Skeletal muscle cell (primary cell): ENCODE measurements around the gene NRCAM.

Experiments
- DNase-seq: peaks from one replicate; pipeline ENCODE4 v3.0.0-alpha.2; 2010; ENCODE audit warnings: low read depth
- H3K4me3 ChIP-seq: 2 replicates; pipeline ENCODE4 v1.5.1; 2011; ENCODE audit warnings: low read depth, mild to moderate bottlenecking, control low read depth, low read length, moderate library complexity

NRCAM gene

DNA sequence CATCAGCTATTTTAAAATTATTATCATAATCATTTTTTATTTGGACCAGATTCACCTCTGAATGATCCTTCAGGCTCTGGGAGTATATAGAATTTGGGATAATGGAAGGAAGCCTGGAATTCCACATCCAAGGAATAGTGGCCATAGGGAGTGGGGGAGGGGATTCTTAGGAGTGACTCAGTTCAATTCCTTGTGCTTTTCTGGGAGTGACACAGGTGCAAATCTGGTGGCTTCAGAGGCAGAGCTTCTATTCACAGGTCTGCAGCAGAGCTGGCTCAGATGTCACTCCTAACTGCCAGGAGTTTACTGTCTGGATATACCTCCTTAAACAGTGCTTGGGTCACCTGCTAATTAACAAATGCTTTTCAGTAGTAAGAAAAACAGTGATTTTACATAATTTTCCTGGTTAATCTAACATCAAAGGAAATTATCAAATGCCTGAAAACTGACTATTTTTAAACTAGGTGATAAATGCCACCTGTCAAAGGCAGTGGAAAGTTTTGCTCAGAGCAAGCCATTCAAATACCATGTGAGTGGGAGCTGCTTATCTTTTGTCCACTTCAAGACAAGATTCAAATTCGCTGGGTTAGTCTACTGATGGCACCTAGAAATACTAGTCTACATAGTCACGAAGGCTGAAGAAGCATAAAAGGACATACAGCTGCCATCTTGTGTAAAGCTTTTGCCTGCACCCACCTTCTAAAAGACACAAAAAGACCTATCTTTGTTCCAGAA is 219.4 kb downstream of the NRCAM start:
- H3K4me3 ChIP-seq: no peak overlapping the region
- no peak for DNase-seq

GRCh38 chr7:108235451-108236061 is 220.7 kb downstream of the NRCAM start:
- DNase-seq: no peak

GRCh38 chr7:108234971-108235450 is 221.2 kb downstream of the NRCAM start:
- no peak overlapping the region for H3K4me3 ChIP-seq
- no peak for DNase-seq

More at GRCh38 chr7:108235451-108236061, 220.7 kb downstream of the NRCAM start:
- no peak overlapping the region for H3K4me3 ChIP-seq

- H3K4me3 ChIP-seq: no peak overlapping the region
- no peak for DNase-seq
These were observed 222.0 kb downstream of the NRCAM start for GRCh38 chr7:108234281-108234680.

DNA sequence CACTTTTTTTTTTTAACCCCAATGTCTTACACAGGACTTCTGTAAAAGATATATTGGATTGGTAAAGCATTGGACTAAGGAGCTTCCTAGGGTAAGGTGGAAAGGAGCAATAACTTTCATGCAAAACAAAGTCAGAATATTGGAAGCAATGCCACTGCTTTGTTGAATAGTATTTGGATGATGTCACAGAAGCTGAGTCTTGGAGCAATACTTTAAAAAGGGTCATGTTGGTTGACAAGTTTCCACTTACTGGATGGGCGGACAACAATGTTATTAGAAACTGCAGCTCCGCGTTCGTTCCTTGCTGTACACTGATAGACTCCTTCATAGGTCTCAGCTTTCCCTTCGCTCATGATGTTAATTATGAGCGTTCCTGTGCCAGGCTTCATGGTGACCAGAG is 224.2 kb downstream of the NRCAM start:
- no peak for DNase-seq
- H3K4me3 ChIP-seq: no peak overlapping the region

DNA sequence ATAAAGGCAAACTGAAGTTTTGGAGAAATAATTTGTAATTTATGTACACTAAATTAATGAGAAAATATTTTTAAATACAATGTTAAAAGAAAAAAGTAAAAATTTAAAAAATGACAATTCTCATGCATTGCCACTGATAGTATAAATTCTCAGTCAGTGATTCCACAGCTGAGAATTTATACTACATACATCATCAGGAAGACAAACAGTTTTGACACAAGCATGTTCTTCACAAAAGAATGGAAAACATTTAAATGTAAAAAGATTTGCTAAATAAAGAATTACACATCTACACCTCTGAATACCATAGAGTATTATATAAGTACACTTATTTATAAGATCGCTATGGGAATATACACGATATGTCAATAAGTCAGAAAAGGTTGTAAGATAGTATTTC is 225.0 kb downstream of the NRCAM start:
- DNase-seq: no peak
- no peak overlapping the region for H3K4me3 ChIP-seq

DNA sequence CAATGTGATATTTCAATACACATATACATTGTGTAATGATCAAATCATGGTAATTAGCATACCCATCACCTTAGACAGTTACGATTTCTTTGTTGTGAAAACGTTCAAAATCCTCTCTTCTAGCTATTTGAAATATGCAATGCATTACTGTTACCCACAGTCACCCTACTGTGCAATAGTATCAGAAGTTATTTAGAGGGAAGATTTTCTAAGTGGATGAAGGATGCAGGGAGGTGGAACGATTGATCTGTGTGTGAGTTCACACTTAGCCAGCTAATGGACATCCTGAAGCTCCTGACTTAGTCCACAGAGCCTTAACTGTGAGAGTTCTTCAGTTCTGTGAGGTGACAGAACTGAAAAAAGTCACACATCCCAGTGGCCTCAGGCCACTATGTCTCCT is 228.9 kb downstream of the NRCAM start:
- H3K4me3 ChIP-seq: no peak overlapping the region
- DNase-seq: no peak

DNA sequence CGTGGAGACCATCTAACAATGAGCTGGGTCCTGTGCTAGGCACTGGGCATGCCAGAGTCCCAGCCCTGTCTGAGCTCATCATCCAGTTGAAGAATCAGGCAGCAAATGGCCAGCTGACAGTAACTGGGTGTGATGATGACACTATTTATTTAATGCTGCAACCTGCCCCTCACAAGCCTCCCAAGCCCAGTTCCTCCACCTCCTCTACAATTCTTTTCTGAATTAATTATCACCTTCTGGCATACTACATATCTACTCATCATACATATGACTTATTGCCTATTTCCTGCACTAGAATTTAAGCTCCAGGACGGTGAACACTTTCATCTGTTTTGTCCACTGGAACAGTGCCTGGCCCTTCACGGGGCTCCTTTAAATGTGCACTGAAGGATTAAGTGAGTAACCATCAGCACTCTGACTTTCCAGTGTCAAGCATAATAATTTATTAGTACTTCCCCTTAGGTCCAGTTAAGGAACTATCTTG is 229.4 kb downstream of the NRCAM start:
- no peak overlapping the region for H3K4me3 ChIP-seq
- no peak for DNase-seq

- DNase-seq: no peak
- H3K4me3 ChIP-seq: no peak overlapping the region
These were observed 230.6 kb downstream of the NRCAM start for GRCh38 chr7:108225531-108226181.

- no peak for DNase-seq
- H3K4me3 ChIP-seq: no peak overlapping the region
These were observed 231.8 kb downstream of the NRCAM start for GRCh38 chr7:108224387-108224786.

DNA sequence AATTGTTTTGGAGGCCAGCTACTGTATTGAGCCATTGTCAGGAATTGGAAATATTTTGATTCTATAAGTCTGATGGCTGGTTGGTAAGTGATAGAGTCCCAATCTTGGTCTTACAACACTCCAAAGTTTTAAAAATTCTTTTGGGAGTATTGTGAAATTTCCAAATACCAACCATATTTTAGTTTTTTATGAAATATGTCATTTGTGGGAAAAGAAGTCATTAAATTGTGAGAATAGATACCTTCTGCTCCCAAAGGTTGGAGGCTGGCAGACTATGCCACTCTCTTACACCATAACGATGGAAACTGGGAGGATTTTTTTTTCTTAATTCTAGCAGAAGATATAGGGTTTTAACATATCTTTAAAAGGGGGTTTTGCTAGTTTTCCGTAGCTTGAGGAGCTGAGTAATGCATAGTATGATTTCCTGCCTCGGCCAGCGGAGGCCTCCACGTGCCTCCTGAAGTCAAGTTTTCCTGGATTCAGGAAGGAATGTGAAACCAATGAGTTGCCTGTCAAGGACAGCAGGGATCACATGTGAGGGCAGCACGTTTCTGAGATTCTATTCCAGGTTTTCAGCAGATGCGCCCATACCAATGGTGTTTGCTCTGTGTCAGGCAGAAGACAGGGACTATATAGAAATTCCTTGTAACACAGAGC is 233.9 kb downstream of the NRCAM start:
- H3K4me3 ChIP-seq: no peak overlapping the region
- DNase-seq: no peak

GRCh38 chr7:108211382-108212201 is 244.6 kb downstream of the NRCAM start:
- H3K4me3 ChIP-seq: no peak overlapping the region
- DNase-seq: no peak

DNA sequence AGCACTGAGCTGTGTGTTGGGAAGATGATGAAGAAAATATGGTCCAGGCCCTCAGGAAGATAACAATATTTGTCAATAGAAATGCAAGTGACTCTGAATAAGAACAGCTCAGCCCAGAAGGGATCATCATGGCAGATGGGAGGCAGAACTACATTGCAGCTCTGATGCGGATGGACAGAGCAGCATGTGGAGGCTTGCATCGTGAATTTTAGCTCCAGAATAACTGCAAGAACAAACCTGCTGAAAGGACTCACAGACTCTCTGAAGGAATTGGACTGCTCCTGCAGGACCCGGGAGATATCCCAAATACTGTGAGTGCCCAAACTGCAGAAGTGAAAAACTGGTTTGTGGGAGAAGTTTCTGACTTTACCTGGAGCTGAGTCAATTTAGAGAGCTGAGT is 245.4 kb downstream of the NRCAM start:
- no peak for DNase-seq
- H3K4me3 ChIP-seq: no peak overlapping the region

- H3K4me3 ChIP-seq: no peak overlapping the region
- no peak for DNase-seq
These were observed 250.9 kb downstream of the NRCAM start for GRCh38 chr7:108205311-108205710.

DNA sequence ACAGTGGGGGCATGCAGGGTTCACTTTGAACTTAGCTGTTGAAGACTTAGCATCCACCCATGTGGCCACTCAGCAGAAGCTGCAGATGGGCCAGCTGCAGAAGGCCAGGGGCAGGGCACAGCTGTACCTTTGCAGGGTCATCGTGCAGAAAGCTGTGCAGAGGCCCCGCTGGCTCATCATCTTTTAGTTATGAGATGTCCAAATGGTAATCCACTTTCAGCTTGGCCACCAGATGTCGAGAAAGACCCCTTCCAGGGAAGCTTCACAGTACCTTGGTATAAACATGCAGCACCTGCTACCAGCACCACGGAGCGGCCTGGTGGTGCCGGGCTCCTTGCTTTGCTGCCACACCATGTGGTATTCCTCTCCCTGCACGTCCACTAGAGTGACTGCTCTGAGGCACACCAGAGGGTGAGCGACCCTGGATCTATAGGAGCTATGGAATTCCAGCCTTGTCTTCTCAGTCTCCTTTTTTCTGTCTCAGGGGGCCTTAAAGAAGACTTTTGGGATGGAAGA is 251.9 kb downstream of the NRCAM start:
- no peak for DNase-seq
- no peak overlapping the region for H3K4me3 ChIP-seq

DNA sequence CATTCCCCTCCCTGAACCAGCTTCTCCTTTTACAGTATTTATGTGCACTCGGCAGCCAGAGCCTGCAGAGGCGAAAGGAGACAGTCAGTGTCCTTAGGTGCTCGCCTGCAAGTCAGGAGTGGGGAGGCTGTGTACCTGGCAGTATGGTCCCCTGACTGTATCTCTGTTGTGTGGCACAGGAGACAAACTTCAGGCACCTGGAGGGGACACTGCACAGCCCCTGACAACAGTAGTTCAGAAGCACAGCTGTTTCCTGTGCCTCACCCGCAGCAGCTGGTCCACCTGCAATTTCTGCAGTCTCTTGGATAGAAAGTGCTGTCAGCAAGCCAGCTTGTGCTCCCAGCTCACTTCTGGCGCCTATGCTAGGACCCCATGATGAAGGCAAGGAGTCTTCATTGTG is 252.7 kb downstream of the NRCAM start:
- DNase-seq: no peak
- H3K4me3 ChIP-seq: no peak overlapping the region

- no peak overlapping the region for H3K4me3 ChIP-seq
- DNase-seq: no peak
These were observed 253.5 kb downstream of the NRCAM start for GRCh38 chr7:108202743-108203142.

- H3K4me3 ChIP-seq: no peak overlapping the region
- DNase-seq: no peak
These were observed 254.5 kb downstream of the NRCAM start for GRCh38 chr7:108201766-108202165.

DNA sequence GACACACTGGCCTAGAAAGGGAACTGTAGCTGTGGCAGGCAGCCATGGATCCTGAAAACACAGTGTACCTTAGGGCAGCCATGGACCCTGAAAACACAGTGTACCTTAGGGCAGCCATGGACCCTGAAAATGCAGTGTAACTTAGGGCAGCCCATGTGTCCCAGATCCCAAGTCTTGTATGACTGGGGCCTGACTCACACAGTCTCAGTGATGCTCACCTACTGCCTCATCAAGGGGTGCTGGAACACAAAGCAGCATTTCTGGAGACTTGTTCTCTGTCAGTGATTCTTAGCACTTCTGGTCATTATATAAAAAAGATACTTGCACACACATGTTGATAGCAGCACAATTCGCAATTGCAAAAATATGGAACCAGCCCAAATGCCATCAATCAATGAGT is 255.9 kb downstream of the NRCAM start:
- DNase-seq: no peak
- H3K4me3 ChIP-seq: no peak overlapping the region
